ENCODE measurements around the gene GDNF. TPM values are rescaled to one million over a fixed set of nuclear protein-coding genes. Genes with fewer than 3 reads are reported as not detected.

GDNF gene
- total RNA-seq, 1 donor from 2014 or later = 0.65 TPM

DNA sequence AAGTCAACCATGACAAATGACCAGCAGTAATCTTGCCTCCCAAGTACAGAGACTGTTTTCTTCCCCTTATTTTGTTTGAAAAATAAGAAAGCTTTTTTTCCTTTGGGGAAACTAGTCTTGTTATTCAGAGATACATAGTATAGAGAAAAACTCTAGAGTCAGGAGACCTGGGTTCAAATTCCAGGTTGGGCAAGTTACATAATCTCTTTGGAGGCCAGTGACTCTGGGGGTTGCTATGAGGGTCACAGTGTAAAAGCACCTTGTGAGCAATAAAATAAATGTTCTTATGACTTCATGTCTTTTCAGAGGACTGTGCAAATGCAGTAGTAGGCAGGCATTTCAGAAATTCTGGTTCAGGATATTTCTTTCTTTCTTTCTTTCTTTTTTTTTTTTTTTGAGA is 71.5 kb downstream of the GDNF start:
- H3K4me1 Mint-ChIP-seq = peaks cover 8% of the 10 kb centered on the region
- H3K4me3 Mint-ChIP-seq = no peak overlapping the region
- H3K36me3 Mint-ChIP-seq (ENCODE audit: low read depth) = no peaks in the 10 kb centered on the region
- no peaks in the 10 kb centered on the region for H3K9me3 Mint-ChIP-seq
- H3K27ac Mint-ChIP-seq (ENCODE audit: unreplicated experiment) = no peak overlapping the region
- TF ChIP-seq, protein P1, sequence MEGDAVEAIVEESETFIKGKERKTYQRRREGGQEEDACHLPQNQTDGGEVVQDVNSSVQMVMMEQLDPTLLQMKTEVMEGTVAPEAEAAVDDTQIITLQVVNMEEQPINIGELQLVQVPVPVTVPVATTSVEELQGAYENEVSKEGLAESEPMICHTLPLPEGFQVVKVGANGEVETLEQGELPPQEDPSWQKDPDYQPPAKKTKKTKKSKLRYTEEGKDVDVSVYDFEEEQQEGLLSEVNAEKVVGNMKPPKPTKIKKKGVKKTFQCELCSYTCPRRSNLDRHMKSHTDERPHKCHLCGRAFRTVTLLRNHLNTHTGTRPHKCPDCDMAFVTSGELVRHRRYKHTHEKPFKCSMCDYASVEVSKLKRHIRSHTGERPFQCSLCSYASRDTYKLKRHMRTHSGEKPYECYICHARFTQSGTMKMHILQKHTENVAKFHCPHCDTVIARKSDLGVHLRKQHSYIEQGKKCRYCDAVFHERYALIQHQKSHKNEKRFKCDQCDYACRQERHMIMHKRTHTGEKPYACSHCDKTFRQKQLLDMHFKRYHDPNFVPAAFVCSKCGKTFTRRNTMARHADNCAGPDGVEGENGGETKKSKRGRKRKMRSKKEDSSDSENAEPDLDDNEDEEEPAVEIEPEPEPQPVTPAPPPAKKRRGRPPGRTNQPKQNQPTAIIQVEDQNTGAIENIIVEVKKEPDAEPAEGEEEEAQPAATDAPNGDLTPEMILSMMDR (conservative IDR thresholded peaks at IDR 0.05) = no peak
- no peak for DNase-seq (ENCODE audit: low read depth, low spot score)
- H3K27me3 Mint-ChIP-seq (ENCODE audit: low read depth) = no peaks in the 10 kb centered on the region

DNA sequence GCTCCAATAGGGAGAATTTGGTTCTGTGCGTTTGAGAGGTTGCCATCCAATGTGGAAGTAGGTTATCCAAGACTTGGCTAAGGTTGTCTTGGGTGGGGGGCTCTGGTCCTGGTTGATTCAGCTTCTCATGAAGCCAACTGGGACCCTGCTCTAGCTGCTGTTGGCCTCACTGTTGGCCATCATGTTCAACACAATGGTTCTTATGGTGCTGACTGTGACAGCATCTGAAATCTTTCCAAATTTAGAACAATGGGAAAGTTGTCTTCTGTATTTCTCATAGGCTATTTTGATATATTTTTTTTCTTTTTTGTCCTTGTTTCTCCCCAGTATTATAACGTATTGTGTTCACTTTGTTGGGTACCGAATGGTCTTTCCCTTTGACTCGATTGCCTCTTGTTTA is 71.9 kb downstream of the GDNF start:
- H3K4me1 Mint-ChIP-seq = peaks cover 8% of the 10 kb centered on the region
- no peak overlapping the region for H3K4me3 Mint-ChIP-seq
- TF ChIP-seq, protein P1 (conservative IDR thresholded peaks at IDR 0.05) = no peak
- H3K27me3 Mint-ChIP-seq (ENCODE audit: low read depth) = no peaks in the 10 kb centered on the region
- no peak for DNase-seq (ENCODE audit: low read depth, low spot score)
- no peaks in the 10 kb centered on the region for H3K36me3 Mint-ChIP-seq (ENCODE audit: low read depth)
- H3K27ac Mint-ChIP-seq (ENCODE audit: unreplicated experiment) = no peak overlapping the region
- no peaks in the 10 kb centered on the region for H3K9me3 Mint-ChIP-seq

DNA sequence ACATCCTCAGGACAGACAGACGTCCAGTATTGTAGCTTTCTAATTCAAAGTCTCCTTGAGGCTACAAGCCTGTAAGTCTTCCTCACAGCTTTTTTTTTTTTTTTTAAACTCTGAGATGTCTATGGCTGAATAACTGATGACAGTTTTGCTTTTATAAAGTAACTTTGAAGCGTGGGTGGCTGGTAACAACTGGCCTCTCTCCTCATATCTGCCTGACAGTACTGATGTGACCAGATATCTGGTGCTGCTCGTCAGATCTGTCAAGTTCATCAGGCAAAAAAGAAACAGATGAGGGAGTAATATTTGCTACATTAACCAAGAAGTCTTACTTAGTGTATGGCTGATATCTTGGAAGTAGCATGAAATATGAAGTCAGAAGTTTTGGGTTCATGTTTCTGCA is 72.6 kb downstream of the GDNF start:
- H3K36me3 Mint-ChIP-seq (ENCODE audit: low read depth) = no peaks in the 10 kb centered on the region
- H3K27ac Mint-ChIP-seq (ENCODE audit: unreplicated experiment) = no peak overlapping the region
- no peak overlapping the region for H3K4me3 Mint-ChIP-seq
- H3K9me3 Mint-ChIP-seq = no peaks in the 10 kb centered on the region
- H3K27me3 Mint-ChIP-seq (ENCODE audit: low read depth) = no peaks in the 10 kb centered on the region
- DNase-seq (ENCODE audit: low read depth, low spot score) = no peak
- peaks cover 8% of the 10 kb centered on the region for H3K4me1 Mint-ChIP-seq
- TF ChIP-seq, protein P1 (conservative IDR thresholded peaks at IDR 0.05) = no peak

All from neural crest cell (in vitro differentiated cells).